Activated CD4-positive, CD25-positive, alpha-beta regulatory T cell treated with anti-CD3 and anti-CD28 coated beads, Interleukin-2, amount 50 U/mL, for 24 hours (primary cell): ENCODE data around the gene LDLRAD2.
"Not testable (repeated sequence)": the region's sequence is repeated elsewhere in the genome, so short reads cannot be mapped to it uniquely, and the experiment has no call there.

Experiments
- ATAC-seq, 2 donors: fragments of 150-1000 bp; cut with Tn5 transposase; one replicate each; pipeline ENCODE4 v1.10.0; 2021; ENCODE audit warnings: mild to moderate bottlenecking in 1 of 2, moderate library complexity in 1 of 2

Gene LDLRAD2

GRCh38 chr1:21811875-21812305 lies at the start of gene LDLRAD2:
Gene LDLRAD2, plus strand, starts transcription at chr1:21812265. Its CDS starts 187 bp downstream, at chr1:21812452.
- no peak for ATAC-seq

- ATAC-seq, result no peak
Observed at GRCh38 chr1:21763236-21763635, 48.8 kb upstream of the LDLRAD2 start.

GRCh38 chr1:21763694-21764419 lies 48.2 kb upstream of the LDLRAD2 start:
- ATAC-seq, result no peak

GRCh38 chr1:21764615-21765423 lies 47.2 kb upstream of the LDLRAD2 start:
- ATAC-seq, result peak in 1 of 2 donors; percentile 59

GRCh38 chr1:21766210-21766609 lies 45.9 kb upstream of the LDLRAD2 start:
- ATAC-seq, result peak; percentile 78 to 84

- ATAC-seq, result not testable (repeated sequence)
Observed at GRCh38 chr1:21767106-21767505, 45.0 kb upstream of the LDLRAD2 start.

- ATAC-seq, result peak in 1 of 2 donors; percentile 8
Observed at GRCh38 chr1:21770201-21770600, 41.9 kb upstream of the LDLRAD2 start.

GRCh38 chr1:21770602-21771001 lies 41.5 kb upstream of the LDLRAD2 start:
- not testable (repeated sequence) for ATAC-seq

- ATAC-seq, result not testable (repeated sequence)
Observed at GRCh38 chr1:21771672-21772071, 40.4 kb upstream of the LDLRAD2 start.

- peak; percentile 64 to 77 for ATAC-seq
Observed at GRCh38 chr1:21773585-21773984, 38.5 kb upstream of the LDLRAD2 start.

- no peak for ATAC-seq
Observed at GRCh38 chr1:21774835-21775549, 37.1 kb upstream of the LDLRAD2 start.

- no peak for ATAC-seq
Observed at GRCh38 chr1:21775550-21775914, 36.5 kb upstream of the LDLRAD2 start.

- no peak for ATAC-seq
Observed at GRCh38 chr1:21775985-21776562, 36.0 kb upstream of the LDLRAD2 start.

- not testable (repeated sequence) for ATAC-seq
Observed at GRCh38 chr1:21776925-21777324, 35.1 kb upstream of the LDLRAD2 start.

- no peak for ATAC-seq
Observed at GRCh38 chr1:21778405-21778727, 33.7 kb upstream of the LDLRAD2 start.

GRCh38 chr1:21779613-21780521 lies 32.2 kb upstream of the LDLRAD2 start:
- ATAC-seq, result peak; percentile 66 to 70

- ATAC-seq, result no peak
Observed at GRCh38 chr1:21781815-21782348, 30.2 kb upstream of the LDLRAD2 start.

- ATAC-seq, result peak in 1 of 2 donors; percentile 0
Observed at GRCh38 chr1:21782349-21782867, 29.7 kb upstream of the LDLRAD2 start.

GRCh38 chr1:21782868-21783678 lies 29.0 kb upstream of the LDLRAD2 start, which contains the start of gene USP48:
Gene USP48, minus strand, starts transcription at chr1:21783149. Its CDS starts 192 bp downstream, at chr1:21782957.
- peak; percentile 68 to 78 for ATAC-seq
